Activated naive CD8-positive, alpha-beta T cell treated with anti-CD3 and anti-CD28 coated beads, Interleukin-2, amount 50 U/mL, for 16 hours (primary cell): ENCODE measurements around the gene DMRT1.

Experiments
- DNase-seq: peaks from one replicate; pipeline ENCODE4 v3.0.0-alpha.2; 2020; ENCODE audit warnings: low read depth, low spot score

Gene DMRT1

GRCh38 chr9:922171-922570, 80.7 kb downstream of the DMRT1 start:
- DNase-seq = no peak

GRCh38 chr9:922731-923130, 81.2 kb downstream of the DMRT1 start:
- DNase-seq = no peak

GRCh38 chr9:926976-927375, 85.5 kb downstream of the DMRT1 start:
- no peak for DNase-seq

GRCh38 chr9:928363-929042, 87.0 kb downstream of the DMRT1 start:
- no peak for DNase-seq

- no peak for DNase-seq
Measured at GRCh38 chr9:929719-930118, 88.2 kb downstream of the DMRT1 start.

- no peak for DNase-seq
Measured at GRCh38 chr9:933356-933755, 91.9 kb downstream of the DMRT1 start.

GRCh38 chr9:935348-935965, 94.0 kb downstream of the DMRT1 start:
- no peak for DNase-seq

- no peak for DNase-seq
Measured at GRCh38 chr9:942805-943580, 101.5 kb downstream of the DMRT1 start.

GRCh38 chr9:947985-948384, 106.5 kb downstream of the DMRT1 start:
- DNase-seq = no peak

- DNase-seq = no peak
Measured at GRCh38 chr9:948497-948896, 107.0 kb downstream of the DMRT1 start.

- no peak for DNase-seq
Measured at GRCh38 chr9:950139-950538, 108.6 kb downstream of the DMRT1 start.

GRCh38 chr9:952546-952945, 111.0 kb downstream of the DMRT1 start:
- DNase-seq = no peak

- DNase-seq = no peak
Measured at GRCh38 chr9:959105-959504, 117.6 kb downstream of the DMRT1 start.

GRCh38 chr9:959914-960313, 118.4 kb downstream of the DMRT1 start:
- no peak for DNase-seq

- DNase-seq = no peak
Measured at GRCh38 chr9:962023-962422, 120.5 kb downstream of the DMRT1 start.

GRCh38 chr9:965497-965896, 124.0 kb downstream of the DMRT1 start:
- DNase-seq = no peak

GRCh38 chr9:966870-967269, 125.4 kb downstream of the DMRT1 start:
- DNase-seq = no peak

GRCh38 chr9:967436-967835, 125.9 kb downstream of the DMRT1 start:
- DNase-seq = no peak

GRCh38 chr9:967903-968641, 126.6 kb downstream of the DMRT1 start:
- no peak for DNase-seq

GRCh38 chr9:969310-970150, 128.0 kb downstream of the DMRT1 start:
- DNase-seq = no peak
